HG02571 (cell line): ENCODE results near the gene NDUFS1.

Source experiments
- ATAC-seq: cut with Tn5 transposase; IDR thresholded peaks from one replicate; pipeline ENCODE4 v1.9.1; 2021; ENCODE audit warnings: mild to moderate bottlenecking, moderate library complexity; ENCODE audit not compliant: unreplicated experiment

NDUFS1 gene

DNA sequence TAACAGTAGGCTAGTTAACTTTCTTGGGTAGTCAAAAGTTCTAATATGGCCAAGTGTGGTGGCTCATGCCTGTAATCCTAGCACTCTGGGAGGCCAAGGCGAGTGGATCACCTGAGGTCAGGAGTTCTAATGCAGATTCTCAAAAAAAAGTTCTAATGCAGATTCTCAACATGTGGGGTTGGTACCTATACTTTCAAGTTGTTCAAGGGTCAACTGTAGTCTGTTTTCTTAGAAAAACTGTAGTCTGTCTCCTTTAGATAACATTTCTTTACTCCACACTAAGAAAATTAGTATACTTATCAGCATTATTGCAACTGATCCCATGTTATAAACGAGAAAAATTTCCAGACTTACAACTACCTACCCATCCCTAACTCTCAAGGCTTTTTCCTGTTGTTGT, 89.8 kb downstream of the NDUFS1 start:
- no peak for ATAC-seq

DNA sequence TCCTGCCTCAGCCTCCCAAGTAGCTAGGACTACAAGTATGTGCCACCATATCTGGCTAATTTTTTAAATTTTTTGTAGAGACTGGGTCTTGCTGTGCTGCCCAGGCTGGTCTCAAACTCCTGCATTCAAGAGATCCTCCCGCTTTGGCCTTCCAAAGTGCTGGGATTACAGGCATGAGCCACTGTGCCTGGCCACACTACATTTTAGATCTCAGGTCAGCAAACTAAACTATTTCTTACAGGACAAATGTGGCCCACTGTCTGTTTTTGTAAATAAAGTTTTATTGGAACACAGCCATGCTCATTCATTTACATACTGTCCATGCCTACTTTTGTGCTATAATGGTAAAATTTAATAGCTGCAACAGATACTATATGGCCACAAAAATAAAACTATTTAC, 91.0 kb downstream of the NDUFS1 start:
- no peak for ATAC-seq
